ENCODE results near the gene MACROD2.

- no peak for TF ChIP-seq CTCF (IDR thresholded peaks at IDR 0.05)
- TF ChIP-seq POLR2A (IDR thresholded peaks at IDR 0.05): no peak
These were observed 621.8 kb downstream of the MACROD2 start for GRCh38 chr20:14617123-14617522.

All from ovary (tissue), 3 donors.